HG02588 (cell line): ENCODE results near the gene ARL6IP6.

Experiments
- ATAC-seq: cut with Tn5 transposase; IDR thresholded peaks from one replicate; pipeline ENCODE4 v1.9.1; 2021; ENCODE audit warnings: mild to moderate bottlenecking, moderate library complexity; ENCODE audit not compliant: unreplicated experiment

The ARL6IP6 gene

GRCh38 chr2:152718076-152718908 is at the start of gene ARL6IP6:
TSS of gene ARL6IP6 (plus strand) at chr2:152718620. CDS start at chr2:152718625, 5 bp downstream.
- peak; percentile 67 for ATAC-seq

DNA sequence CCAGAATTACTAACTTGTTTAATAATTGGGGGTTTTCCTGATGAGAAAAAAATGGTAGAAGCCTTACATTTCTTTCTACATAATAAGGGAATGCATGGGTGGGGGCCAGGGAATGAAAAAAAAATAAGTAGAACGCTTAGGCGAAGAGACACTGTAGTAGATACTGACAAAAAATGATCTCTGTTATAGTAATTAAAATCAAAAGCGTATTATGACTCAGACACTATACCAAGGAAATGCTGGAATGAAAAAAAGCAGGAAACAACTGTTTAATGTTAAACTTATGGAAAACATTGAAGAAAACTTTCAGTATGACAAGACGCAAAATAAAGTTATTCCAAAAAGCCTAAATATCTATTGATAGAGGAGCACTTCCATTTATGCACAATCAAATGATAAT is 44.1 kb upstream of the ARL6IP6 start:
- no peak for ATAC-seq

GRCh38 chr2:152676461-152676860 is 42.0 kb upstream of the ARL6IP6 start:
- no peak for ATAC-seq

GRCh38 chr2:152678808-152679207 is 39.6 kb upstream of the ARL6IP6 start:
- ATAC-seq, result no peak

GRCh38 chr2:152682663-152683062 is 35.8 kb upstream of the ARL6IP6 start:
- no peak for ATAC-seq

GRCh38 chr2:152683400-152683799 is 35.0 kb upstream of the ARL6IP6 start:
- ATAC-seq, result no peak

GRCh38 chr2:152686321-152686720 is 32.1 kb upstream of the ARL6IP6 start:
- no peak for ATAC-seq

- ATAC-seq, result peak; percentile 85
Observed at GRCh38 chr2:152693033-152693432, 25.4 kb upstream of the ARL6IP6 start.

- peak; percentile 37 for ATAC-seq
Observed at GRCh38 chr2:152694161-152694661, 24.2 kb upstream of the ARL6IP6 start.

GRCh38 chr2:152695763-152696162 is 22.7 kb upstream of the ARL6IP6 start:
- no peak for ATAC-seq

DNA sequence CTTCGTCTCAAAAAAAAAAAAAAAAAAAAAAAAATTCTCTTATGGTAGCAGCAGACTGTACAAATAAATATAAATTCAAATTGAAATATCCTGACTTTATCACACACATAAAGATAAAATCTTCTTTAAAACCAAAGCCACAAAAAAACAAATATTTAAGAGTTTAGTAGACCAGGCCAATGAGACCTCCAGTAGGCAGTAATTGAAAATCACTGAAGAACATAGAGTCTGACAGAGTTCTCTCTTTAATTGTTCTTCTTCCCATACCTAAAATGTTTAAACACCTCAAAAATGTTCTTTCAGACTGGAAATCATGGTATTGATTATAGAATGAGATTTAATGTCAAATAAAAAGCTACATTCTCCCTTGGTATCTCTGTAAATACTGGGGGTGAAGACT is 21.9 kb upstream of the ARL6IP6 start:
- ATAC-seq, result no peak

GRCh38 chr2:152701198-152701597 is 17.2 kb upstream of the ARL6IP6 start:
- no peak for ATAC-seq

GRCh38 chr2:152706477-152707021 is 11.9 kb upstream of the ARL6IP6 start:
- no peak for ATAC-seq

GRCh38 chr2:152708742-152709141 is 9.7 kb upstream of the ARL6IP6 start:
- ATAC-seq, result no peak

GRCh38 chr2:152710713-152711112 is 7.7 kb upstream of the ARL6IP6 start:
- ATAC-seq, result no peak

DNA sequence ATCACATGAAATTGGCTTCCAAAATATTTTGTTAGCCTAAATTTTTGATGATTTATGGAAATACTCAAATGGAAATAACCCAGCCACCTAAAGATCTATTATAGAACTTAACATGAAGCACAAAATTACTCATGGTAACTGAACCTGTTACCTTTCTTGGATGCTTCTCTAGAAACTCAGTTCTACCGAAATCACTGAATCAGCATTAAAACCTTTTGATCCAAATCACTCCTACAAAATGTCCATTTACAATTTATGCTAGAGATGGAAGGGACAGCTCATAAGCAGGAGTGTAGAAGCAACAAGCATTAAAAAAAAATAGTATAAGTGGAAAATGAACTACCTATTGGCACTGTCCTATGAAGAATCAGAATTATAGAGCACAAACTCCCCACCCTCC is 3.3 kb upstream of the ARL6IP6 start:
- ATAC-seq, result no peak

DNA sequence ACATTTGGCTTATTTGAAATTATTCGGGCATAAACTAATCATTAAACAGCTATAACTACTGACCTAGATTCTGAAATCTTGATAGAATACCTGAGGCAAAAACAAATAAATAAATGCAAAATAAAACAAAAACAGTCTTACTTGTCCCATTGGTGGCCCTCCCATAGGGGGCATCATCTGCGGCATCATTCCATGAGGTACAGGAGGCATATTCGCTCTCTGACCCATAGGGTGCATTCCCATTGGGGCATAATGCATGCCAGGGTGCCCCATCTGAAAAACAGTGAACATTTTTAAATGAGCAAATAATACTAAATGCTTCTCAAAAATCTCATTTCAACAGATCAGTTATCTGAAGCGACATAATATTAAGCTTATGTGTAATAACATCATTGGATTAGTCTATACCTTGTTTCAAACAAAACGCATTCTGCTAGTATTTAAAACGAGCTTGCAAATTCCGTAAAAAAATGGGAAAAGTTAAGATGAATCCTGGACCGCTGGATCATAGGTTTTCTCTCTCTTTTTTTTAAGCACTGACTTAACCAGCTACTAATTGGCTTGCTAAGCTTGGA is 2.5 kb upstream of the ARL6IP6 start:
- ATAC-seq, result no peak

DNA sequence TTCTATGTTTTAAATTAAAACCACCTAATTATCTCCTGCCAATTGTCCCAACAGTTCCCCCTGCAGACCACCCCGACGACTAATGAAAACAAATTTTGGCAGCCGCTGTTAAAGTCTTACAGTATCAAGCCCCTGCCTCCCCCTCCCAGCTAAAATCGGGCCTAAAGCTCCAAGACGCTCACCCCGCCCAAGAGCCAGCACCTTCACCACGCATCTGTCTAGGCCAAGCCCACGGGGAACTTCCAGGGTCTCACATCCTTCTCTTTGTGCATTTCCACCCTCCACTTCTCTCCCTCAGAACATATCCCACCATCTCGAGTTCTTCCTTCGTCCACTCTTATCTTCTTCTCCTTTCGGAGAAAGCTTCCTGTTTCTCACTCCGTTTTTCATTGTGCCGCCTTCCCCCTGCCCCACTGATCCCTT is 1.6 kb upstream of the ARL6IP6 start:
- peak; percentile 0 for ATAC-seq

- ATAC-seq, result peak; percentile 62
Observed at GRCh38 chr2:152717228-152718075, 968 bp upstream of the ARL6IP6 start, which contains the start of gene PRPF40A. TSS of gene PRPF40A (minus strand) at chr2:152717461. CDS start at chr2:152717439, 22 bp downstream.

DNA sequence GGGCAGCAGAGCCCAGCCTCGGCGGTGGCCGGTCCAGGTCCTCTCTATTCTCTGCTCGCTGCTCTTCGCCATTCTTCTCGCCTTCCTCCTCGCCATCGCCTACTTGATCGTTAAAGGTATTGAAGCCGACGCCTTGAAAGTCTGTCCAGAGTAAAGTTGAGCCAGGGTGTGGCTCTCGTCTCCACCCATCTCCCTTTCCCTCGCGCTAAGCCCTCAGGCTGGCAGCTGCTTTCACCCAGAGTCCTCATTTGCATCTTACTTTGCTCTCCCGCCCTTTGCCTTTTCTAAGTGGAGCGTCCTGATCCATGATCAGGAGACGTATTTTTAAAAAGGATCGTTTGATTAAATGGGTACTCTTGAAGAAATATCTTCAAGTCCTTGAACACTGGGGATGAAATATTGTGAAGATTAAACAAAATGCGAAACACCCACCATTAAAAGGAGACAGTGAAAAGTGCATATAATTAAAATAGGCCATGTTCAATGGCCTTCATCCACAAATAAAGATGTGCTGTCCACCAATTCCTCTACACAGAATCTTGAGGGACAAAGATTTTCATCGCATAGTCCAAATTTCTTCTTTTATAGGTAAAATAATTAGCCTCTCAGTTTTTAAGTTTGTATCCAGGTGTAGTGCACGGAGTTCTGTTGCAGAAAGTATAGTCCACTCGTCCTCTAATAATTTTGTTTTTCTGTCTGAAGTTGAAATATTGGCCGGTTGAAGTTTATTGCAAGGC is 657 bp downstream of the ARL6IP6 start:
- ATAC-seq, result peak; percentile 25
